B cell (primary cell): ENCODE results near the gene NTSR2. TPM values are rescaled to one million over a fixed set of nuclear protein-coding genes. Genes with fewer than 3 reads are reported as not detected.

Source experiments
- ATAC-seq: fragments of 200-7000 bp; cut with Tn5 transposase; one replicate; pipeline ENCODE4 v1.10.0; 2021; ENCODE audit warnings: low read depth, mild to moderate bottlenecking, moderate number of reproducible peaks, moderate library complexity
- CTCF ChIA-PET: fragments of 350-600 bp; sonication (Branson Sonifier 250); formaldehyde crosslinking; loops from one replicate; lab custom pipeline; 2021; ENCODE audit warnings: antibody characterized with exemption, inconsistent platforms; lab: Charles Lee
- POLR2A ChIA-PET: fragments of 350-600 bp; sonication (Branson Sonifier 250); formaldehyde crosslinking; loops from one replicate; lab custom pipeline; 2021; ENCODE audit warnings: antibody characterized with exemption; lab: Charles Lee
- DNase-seq: peaks from one replicate; pipeline ENCODE4 v3.0.0; 2013
- H2AFZ ChIP-seq: 2 replicates; pipeline ENCODE4 v1.6.1; 2012; ENCODE audit warnings: mild to moderate bottlenecking, low read depth, low read length; ENCODE audit not compliant: insufficient read depth, poor library complexity, severe bottlenecking
- H3K27ac ChIP-seq, 2 donors: 1 replicate in 1 of 2; 2 replicates in 1 of 2; pipeline ENCODE4 v1.5.1; 2012 to 2013; ENCODE audit warnings: low read length in 2 of 2, mild to moderate bottlenecking in 2 of 2, moderate library complexity in 1 of 2
- H3K27me3 ChIP-seq, 4 experiments: fragments of 200-600 bp in 1 of 4; sonication (generic) in 1 of 4; replicated peaks in 1 of 4; 1 replicate in 2 of 4; 2 replicates in 2 of 4; pipeline versions ENCODE4 v1.6.1 to v1.7.0; 2013 to 2016; ENCODE audit warnings: low read length in 3 of 4, mild to moderate bottlenecking in 2 of 4, mixed read lengths in 1 of 4, moderate library complexity in 1 of 4; ENCODE audit not compliant: insufficient read depth in 4 of 4, control insufficient read depth in 3 of 4; ENCODE audit errors: control extremely low read depth in 1 of 4
- H3K36me3 ChIP-seq, 2 experiments: replicated peaks in 1 of 2; 1 replicate in 1 of 2; 2 replicates in 1 of 2; pipeline versions ENCODE4 v1.6.1 to v1.7.1; 2013; ENCODE audit warnings: low read length in 1 of 2; ENCODE audit not compliant: insufficient read depth in 2 of 2, control insufficient read depth in 1 of 2; ENCODE audit errors: control extremely low read depth in 1 of 2, extremely low read depth in 1 of 2
- H3K4me1 ChIP-seq, 2 donors: fragments of 200-600 bp in 1 of 2; sonication (generic) in 1 of 2; 1 replicate in 1 of 2; 2 replicates in 1 of 2; pipeline versions ENCODE4 v1.5.1 to v1.6.1; 2013 to 2017; ENCODE audit warnings: low read length in 2 of 2; ENCODE audit not compliant: control insufficient read depth in 2 of 2, insufficient read depth in 2 of 2
- H3K4me2 ChIP-seq: replicated peaks from 2 replicates; pipeline ENCODE3; 2012; ENCODE audit warnings: mild to moderate bottlenecking, low read depth, low read length; ENCODE audit not compliant: poor library complexity, severe bottlenecking
- H3K4me3 ChIP-seq, 5 experiments: fragments of 200-600 bp in 1 of 5; sonication (generic) in 1 of 5; 1 replicate in 3 of 5; 2 replicates in 2 of 5; pipeline versions ENCODE4 v1.5.1 to v1.7.0; 2011 to 2016; ENCODE audit warnings: low read length in 4 of 5, mild to moderate bottlenecking in 4 of 5, low read depth in 2 of 5, control low read depth in 1 of 5, moderate library complexity in 1 of 5; ENCODE audit not compliant: insufficient read depth in 1 of 5; ENCODE audit errors: control extremely low read depth in 1 of 5, extremely low read depth in 1 of 5
- H3K79me2 ChIP-seq: fragments of 200-600 bp; sonication (generic); one replicate; pipeline ENCODE4 v1.6.0; 2016; ENCODE audit warnings: low read length; ENCODE audit not compliant: control insufficient read depth, insufficient read depth
- H3K9ac ChIP-seq: fragments of 200-600 bp; sonication (generic); 2 replicates; pipeline ENCODE4 v1.6.1; 2017; ENCODE audit warnings: mild to moderate bottlenecking, low read length, moderate library complexity
- H3K9me3 ChIP-seq, 3 donors: one replicate each; pipeline versions ENCODE4 v1.6.1 to v1.7.1; 2013; ENCODE audit warnings: low read length in 2 of 3; ENCODE audit not compliant: control insufficient read depth in 2 of 3, insufficient read depth in 1 of 3; ENCODE audit errors: control extremely low read depth in 1 of 3
- H4K20me1 ChIP-seq: 2 replicates; pipeline ENCODE4 v1.6.0; 2012; ENCODE audit warnings: mild to moderate bottlenecking, low read length; ENCODE audit not compliant: insufficient read depth, control insufficient read depth, poor library complexity, severe bottlenecking
- H3K27ac Mint-ChIP-seq: one replicate; pipeline ENCODE4 v1.8.0; 2021; ENCODE audit warnings: mixed read lengths
- H3K27me3 Mint-ChIP-seq: one replicate; pipeline ENCODE4 v1.8.0; 2021; ENCODE audit warnings: mixed read lengths
- H3K4me1 Mint-ChIP-seq: one replicate; pipeline ENCODE4 v1.8.0; 2021; ENCODE audit warnings: mixed read lengths
- H3K4me3 Mint-ChIP-seq: one replicate; pipeline ENCODE4 v1.8.0; 2021; ENCODE audit warnings: mixed read lengths
- H3K9me3 Mint-ChIP-seq: one replicate; pipeline ENCODE4 v1.8.0; 2022; ENCODE audit warnings: mixed read lengths; ENCODE audit not compliant: insufficient read depth
- CTCF ChIP-seq: fragments of 200-600 bp; IDR thresholded peaks from one replicate; pipeline ENCODE4 v1.8.0; 2022; ENCODE audit warnings: antibody characterized with exemption, mild to moderate bottlenecking
- EZH2 ChIP-seq: IDR thresholded peaks from 2 replicates; pipeline ENCODE4 v1.6.1; 2012; ENCODE audit warnings: borderline replicate concordance, low read depth, mild to moderate bottlenecking, moderate library complexity, low read length; ENCODE audit not compliant: insufficient read depth, poor library complexity, severe bottlenecking
- WGBS: methylation state at CpG from one replicate; pipeline ENCODE4 v1.1.5; 2013; ENCODE audit warnings: missing lambda C conversion rate; ENCODE audit not compliant: insufficient coverage; 5-methylcytosine and 5-hydroxymethylcytosine counted together
- intact Hi-C: fragments of 100-400 bp; cut with micrococcal nuclease; formaldehyde crosslinking; loops from one replicate; pipeline ENCODE4 v1.10.0; 2022
- polyA plus RNA-seq: library from polyadenylated mRNA; depleted of rRNA; stranded (reverse); fragments of >200 nt; gene quantifications from 2 replicates; pipeline ENCODE4 v1.2.3, GENCODE V29; 2012
- total RNA-seq, 2 donors: library from RNA; stranded (reverse); fragments of 120-200 nt in 1 of 2; gene quantifications; 1 replicate in 1 of 2; 2 replicates in 1 of 2; pipeline versions ENCODE4 v1.2.3 to v1.2.4, GENCODE V29; 2013 to 2022

NTSR2 gene
- total and polyA plus RNA-seq, 2 donors (not counting 1 experiment from before 2014, with no cell fraction given): not detected

GRCh38 chr2:11652553-11652952, 17.4 kb downstream of the NTSR2 start:
- H3K4me1 Mint-ChIP-seq: no peaks in the 10 kb centered on the region
- H3K4me1 ChIP-seq: no peaks in the 10 kb centered on the region
- no peak overlapping the region for H3K9ac ChIP-seq
- 75% methylated on average over 2 of the region's 3 CpGs for WGBS
- ChIA-PET CTCF (interaction anchor here (1.2 kb wide), 1 partner anchor 127 kb away, joined by 3 read pairs; no protein-coding TSS in a partner anchor), POLR2A (no interaction called here)
- H3K4me3 Mint-ChIP-seq: no peak overlapping the region
- H3K9me3 ChIP-seq: no peaks in the 10 kb centered on the region
- no peak overlapping the region for H3K27ac Mint-ChIP-seq
- H3K4me3 ChIP-seq: no peak overlapping the region
- H3K27ac ChIP-seq: no peak overlapping the region
- DNase-seq (no peak), ATAC-seq (no peak)
- no peaks in the 10 kb centered on the region for H4K20me1 ChIP-seq
- H3K27me3 ChIP-seq: peaks cover 0 to 3% (median 0%) of the 10 kb centered on the region in 4 experiments
- H2AFZ ChIP-seq: no peak overlapping the region
- no peaks in the 10 kb centered on the region for H3K36me3 ChIP-seq
- no peak overlapping the region for H3K4me2 ChIP-seq
- no peak for TF ChIP-seq EZH2
- no peak for TF ChIP-seq CTCF
- no peaks in the 10 kb centered on the region for H3K9me3 Mint-ChIP-seq
- intact Hi-C loops: no loop called here
- peaks cover 17% of the 10 kb centered on the region for H3K27me3 Mint-ChIP-seq
- H3K79me2 ChIP-seq: no peaks in the 10 kb centered on the region

GRCh38 chr2:11651856-11652548, 18.0 kb downstream of the NTSR2 start:
- no peak overlapping the region for H2AFZ ChIP-seq
- no peaks in the 10 kb centered on the region for H3K9me3 ChIP-seq
- H3K4me2 ChIP-seq: no peak overlapping the region
- peaks cover 0 to 3% (median 0%) of the 10 kb centered on the region in 4 experiments for H3K27me3 ChIP-seq
- ATAC-seq: no peak
- Mint-ChIP-seq H3K4me1 (no peaks in the 10 kb centered on the region), H3K9me3 (no peaks in the 10 kb centered on the region), H3K27ac (no peak overlapping the region), H3K27me3 (peaks cover 13% of the 10 kb centered on the region), H3K4me3 (no peak overlapping the region)
- no peaks in the 10 kb centered on the region for H4K20me1 ChIP-seq
- no peak for TF ChIP-seq CTCF
- no peak for TF ChIP-seq EZH2
- H3K79me2 ChIP-seq: no peaks in the 10 kb centered on the region
- H3K9ac ChIP-seq: no peak overlapping the region
- H3K36me3 ChIP-seq: no peaks in the 10 kb centered on the region
- DNase-seq: no peak
- CTCF ChIA-PET: interaction anchor here (1.2 kb wide), 1 partner anchor 128 kb away, joined by 3 read pairs; no protein-coding TSS in a partner anchor
- no CpG with 5 or more reads among the region's 5 CpGs for WGBS
- H3K4me1 ChIP-seq: no peaks in the 10 kb centered on the region
- H3K27ac ChIP-seq: no peak overlapping the region
- POLR2A ChIA-PET: no interaction called here
- no peak overlapping the region for H3K4me3 ChIP-seq
- intact Hi-C loops: no loop called here
